HepG2 (cell line): ENCODE measurements around the gene FAM131A. TPM values are rescaled to one million over a fixed set of nuclear protein-coding genes. Genes with fewer than 3 reads are reported as not detected.

Source experiments
- ATAC-seq: fragments of 200-7000 bp; cut with Tn5 transposase; 3 replicates; pipeline ENCODE4 v1.9.1; 2020; ENCODE audit warnings: mild to moderate bottlenecking, moderate library complexity
- BruUV-seq: library from RNA; stranded (reverse); fragments of 400-500 nt; replicated peaks from 2 replicates; lab custom pipeline; 2021; lab: Mats Ljungman, UMichigan
- CTCF ChIA-PET: fragments of 300-600 bp; formaldehyde crosslinking; extraction: SDS; loops from one replicate; lab custom pipeline; 2021; ENCODE audit warnings: low total read pairs, inconsistent platforms, low intra/inter-chr PET ratio; lab: Yijun Ruan, JAX
- POLR2A ChIA-PET: fragments of 350-600 bp; sonication (Branson Sonifier 250); formaldehyde crosslinking; loops from one replicate; lab custom pipeline; 2020; ENCODE audit warnings: antibody characterized with exemption, inconsistent platforms; lab: Yijun Ruan, JAX
- DNase-seq: peaks from one replicate; pipeline ENCODE4 v3.0.0-alpha.2; 2015; ENCODE audit warnings: low spot score
- FAIRE-seq: peaks from 3 replicates; lab custom pipeline; 2011; peaks lifted over from hg19 to GRCh38; lab: Jason Lieb, UNC
- H2AFZ ChIP-seq: one replicate; pipeline ENCODE4 v1.6.1; 2011; ENCODE audit warnings: low read length, inconsistent platforms
- H3K27ac ChIP-seq: fragments of 300-600 bp; 3 replicates; pipeline ENCODE4 v1.8.0; 2011; ENCODE audit warnings: mixed run types, mild to moderate bottlenecking, mixed read lengths, low read length, inconsistent platforms; ENCODE audit not compliant: insufficient read depth; ENCODE audit errors: extremely low read length
- H3K27me3 ChIP-seq, 2 experiments: fragments of 200-600 bp in 1 of 2; 2 replicates in 1 of 2; 3 replicates in 1 of 2; pipeline versions ENCODE4 v1.6.0 to v1.8.0; 2011; ENCODE audit warnings: low read length in 2 of 2, mild to moderate bottlenecking in 2 of 2, moderate library complexity in 2 of 2, inconsistent platforms in 1 of 2; ENCODE audit not compliant: insufficient read depth in 2 of 2, control insufficient read depth in 1 of 2
- H3K36me3 ChIP-seq, 2 experiments: fragments of 200-600 bp in 1 of 2; replicated peaks in 1 of 2; 2 replicates in 1 of 2; 3 replicates in 1 of 2; pipeline versions ENCODE4 v1.5.1 to v1.8.0; 2011; ENCODE audit warnings: low read length in 2 of 2, inconsistent platforms in 1 of 2; ENCODE audit not compliant: insufficient read depth in 2 of 2, control insufficient read depth in 1 of 2
- H3K4me1 ChIP-seq: 2 replicates; pipeline ENCODE4 v1.5.1; 2012; ENCODE audit warnings: low read length, inconsistent platforms; ENCODE audit not compliant: insufficient read depth
- H3K4me2 ChIP-seq: 2 replicates; pipeline ENCODE4 v1.6.0; 2011; ENCODE audit warnings: low read depth, low read length, inconsistent platforms
- H3K4me3 ChIP-seq, 3 experiments: fragments of 200-600 bp in 1 of 3; sonication (generic), shearing (Covaris generic) in 1 of 3; replicated peaks in 1 of 3; 2 replicates each; pipeline ENCODE4 v1.5.1; 2011 to 2016; ENCODE audit warnings: low read length in 3 of 3, inconsistent platforms in 2 of 3, low read depth in 2 of 3, mild to moderate bottlenecking in 2 of 3, control low read depth in 1 of 3, mixed read lengths in 1 of 3; ENCODE audit not compliant: insufficient read depth in 1 of 3
- H3K79me2 ChIP-seq: one replicate; pipeline ENCODE4 v1.6.1; 2011; ENCODE audit warnings: low read length, inconsistent platforms; ENCODE audit not compliant: insufficient read depth
- H3K9ac ChIP-seq: 2 replicates; pipeline ENCODE4 v1.6.0; 2011; ENCODE audit warnings: mild to moderate bottlenecking, low read depth, low read length, inconsistent platforms; ENCODE audit not compliant: insufficient read depth
- H3K9me3 ChIP-seq: 2 replicates; pipeline ENCODE4 v1.5.1; 2012; ENCODE audit warnings: mild to moderate bottlenecking, low read length
- H4K20me1 ChIP-seq: 2 replicates; pipeline ENCODE4 v1.6.0; 2011; ENCODE audit warnings: inconsistent platforms, mild to moderate bottlenecking, low read length, moderate library complexity; ENCODE audit not compliant: insufficient read depth
- ARHGAP35 ChIP-seq: sonication (generic); formaldehyde crosslinking; IDR thresholded peaks from 2 replicates; pipeline ENCODE4 v1.9.0; 2022; ENCODE audit warnings: mild to moderate bottlenecking, inconsistent platforms, moderate library complexity, missing genetic modification reagents, borderline replicate concordance
- E2F2 ChIP-seq: sonication (generic); formaldehyde crosslinking; IDR thresholded peaks from 2 replicates; pipeline ENCODE4 v1.4.0; 2020; ENCODE audit warnings: missing genetic modification reagents, borderline replicate concordance
- FOSL2 ChIP-seq: sonication (generic); formaldehyde crosslinking; IDR thresholded peaks from 2 replicates; pipeline ENCODE4 v1.4.0; 2020; ENCODE audit warnings: missing genetic modification reagents
- MLLT10 ChIP-seq: sonication (generic); formaldehyde crosslinking; IDR thresholded peaks from 2 replicates; pipeline ENCODE4 v1.4.0; 2020; ENCODE audit warnings: missing genetic modification reagents
- RFX5 ChIP-seq: IDR thresholded peaks from 2 replicates; pipeline ENCODE4 v1.6.1; 2011; ENCODE audit warnings: low read depth, low read length, improper control_type of control experiment
- ZNF543 ChIP-seq: sonication (generic); formaldehyde crosslinking; IDR thresholded peaks from 2 replicates; pipeline ENCODE4 v1.4.0; 2020; ENCODE audit warnings: mild to moderate bottlenecking, missing genetic modification reagents
- ZNF670 ChIP-seq: sonication (generic); formaldehyde crosslinking; IDR thresholded peaks from 2 replicates; pipeline ENCODE4 v1.8.0; 2022; ENCODE audit warnings: mild to moderate bottlenecking, missing genetic modification reagents, borderline replicate concordance
- ZNF83 ChIP-seq: sonication (generic); formaldehyde crosslinking; IDR thresholded peaks from 2 replicates; pipeline ENCODE4 v1.4.0; 2020; ENCODE audit warnings: missing genetic modification reagents, mild to moderate bottlenecking, borderline replicate concordance
- WGBS: methylation state at CpG from one replicate; pipeline ENCODE4 v1.1.6; 2017; ENCODE audit warnings: low lambda C conversion rate; 5-methylcytosine and 5-hydroxymethylcytosine counted together
- in situ Hi-C: cut with HindIII; loops from 2 replicates; pipeline ENCODE4 v1.10.0; 2017; ENCODE audit warnings: low pct_unique_long_range_greater_than_20kb; ENCODE audit not compliant: extremely low pct_ligation_motif_present
- intact Hi-C: fragments of 100-400 bp; cut with micrococcal nuclease; formaldehyde crosslinking; loops from one replicate; pipeline ENCODE4 v1.10.0; 2022; ENCODE audit not compliant: unreplicated experiment
- polyA plus RNA-seq, 8 experiments: library from polyadenylated mRNA; depleted of rRNA in 3 of 8; stranded (reverse) in 7 of 8; unstranded in 1 of 8; fragments of >200 nt; fragmentation: Illumina TruSeq in 4 of 8; extraction: Trizol in 4 of 8; gene quantifications; 2 replicates each; pipeline versions ENCODE4 v1.2.1 to v1.2.3, GENCODE V29; 2011 to 2016; ENCODE audit warnings: low read depth in 4 of 8, missing spikeins in 1 of 8, mixed read lengths in 1 of 8; ENCODE audit not compliant: insufficient read depth in 1 of 8
- total RNA-seq, 5 experiments: library from RNA; depleted of rRNA; stranded (reverse); fragments of >200 nt; fragmentation: Illumina TruSeq; extraction: Trizol; gene quantifications; 2 replicates each; pipeline ENCODE4 v1.2.3, GENCODE V29; 2016; ENCODE audit warnings: low read depth in 1 of 5
- TF ChIP-seq, protein P1 (sequence below): fragments of 450-650 bp; IDR thresholded peaks from 2 replicates; pipeline ENCODE4 v1.6.1; 2017; ENCODE audit warnings: mild to moderate bottlenecking

Gene FAM131A
- total and polyA plus RNA-seq, 2 of the 13 experiments (the other 11 are each of a cell fraction or from before 2014, with no cell fraction given): 9.2 to 9.3 TPM

- TF ChIP-seq, protein P1, sequence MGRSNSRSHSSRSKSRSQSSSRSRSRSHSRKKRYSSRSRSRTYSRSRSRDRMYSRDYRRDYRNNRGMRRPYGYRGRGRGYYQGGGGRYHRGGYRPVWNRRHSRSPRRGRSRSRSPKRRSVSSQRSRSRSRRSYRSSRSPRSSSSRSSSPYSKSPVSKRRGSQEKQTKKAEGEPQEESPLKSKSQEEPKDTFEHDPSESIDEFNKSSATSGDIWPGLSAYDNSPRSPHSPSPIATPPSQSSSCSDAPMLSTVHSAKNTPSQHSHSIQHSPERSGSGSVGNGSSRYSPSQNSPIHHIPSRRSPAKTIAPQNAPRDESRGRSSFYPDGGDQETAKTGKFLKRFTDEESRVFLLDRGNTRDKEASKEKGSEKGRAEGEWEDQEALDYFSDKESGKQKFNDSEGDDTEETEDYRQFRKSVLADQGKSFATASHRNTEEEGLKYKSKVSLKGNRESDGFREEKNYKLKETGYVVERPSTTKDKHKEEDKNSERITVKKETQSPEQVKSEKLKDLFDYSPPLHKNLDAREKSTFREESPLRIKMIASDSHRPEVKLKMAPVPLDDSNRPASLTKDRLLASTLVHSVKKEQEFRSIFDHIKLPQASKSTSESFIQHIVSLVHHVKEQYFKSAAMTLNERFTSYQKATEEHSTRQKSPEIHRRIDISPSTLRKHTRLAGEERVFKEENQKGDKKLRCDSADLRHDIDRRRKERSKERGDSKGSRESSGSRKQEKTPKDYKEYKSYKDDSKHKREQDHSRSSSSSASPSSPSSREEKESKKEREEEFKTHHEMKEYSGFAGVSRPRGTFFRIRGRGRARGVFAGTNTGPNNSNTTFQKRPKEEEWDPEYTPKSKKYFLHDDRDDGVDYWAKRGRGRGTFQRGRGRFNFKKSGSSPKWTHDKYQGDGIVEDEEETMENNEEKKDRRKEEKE: no peak
- TF ChIP-seq ZNF83 (CRISPR knock-in tag): no peak
- no peak for TF ChIP-seq MLLT10 (CRISPR knock-in tag)
- no peak for TF ChIP-seq RFX5
- TF ChIP-seq ZNF543: no peak
- 0 out of 2 replicates have a peak, but pooled peaks have one; percentile 47 for TF ChIP-seq ZNF670
- TF ChIP-seq ARHGAP35 (CRISPR knock-in tag): 0 out of 2 replicates have a peak, but pooled peaks have one; percentile 8
These were observed 37.7 kb upstream of the FAM131A start (continued) for GRCh38 chr3:184299488-184300377.

DNA sequence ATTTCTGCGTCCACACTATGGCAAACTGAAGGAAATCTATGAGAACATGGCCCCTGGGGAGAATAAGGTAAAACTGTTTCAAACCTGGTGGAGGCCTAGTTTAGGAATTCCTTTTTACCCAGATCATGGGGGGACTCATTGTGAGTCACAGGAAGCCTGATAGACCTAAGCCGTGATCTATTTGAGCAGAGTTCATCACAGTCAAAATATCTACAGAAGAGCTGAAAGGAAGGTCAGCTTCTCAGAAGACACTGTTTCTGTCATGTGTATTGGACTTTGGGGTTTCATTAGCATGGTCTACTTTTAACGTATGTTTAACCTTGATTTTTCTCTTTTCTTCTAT is 37.1 kb upstream of the FAM131A start:
- no peaks in the 10 kb centered on the region; a peak in 1 of 5 replicates for H3K27me3 ChIP-seq
- intact Hi-C loops (no loop called here), in situ Hi-C loops (no loop called here)
- H3K4me2 ChIP-seq: peak overlapping the region; percentile 86
- no TSS peak for BruUV-seq
- no peak overlapping the region for H2AFZ ChIP-seq
- TF ChIP-seq E2F2 (CRISPR knock-in tag) (no peak), FOSL2 (CRISPR knock-in tag) (peak; percentile 45)
- peak overlapping the region; percentile 87 for H3K9ac ChIP-seq
- H3K4me1 ChIP-seq: peaks cover 38% of the 10 kb centered on the region
- H3K4me3 ChIP-seq: peak overlapping the region; percentile 96 to 99 (median 98)
- peaks cover 25% of the 10 kb centered on the region for H3K79me2 ChIP-seq
- peaks cover 19 to 48% of the 10 kb centered on the region in 2 experiments; a peak in 4 of 5 replicates for H3K36me3 ChIP-seq
- 50% methylated on average over 3 of the region's 3 CpGs for WGBS
- DNase-seq: no peak
- POLR2A ChIA-PET: no interaction called here
- H4K20me1 ChIP-seq: no peaks in the 10 kb centered on the region
- H3K9me3 ChIP-seq: no peaks in the 10 kb centered on the region
- peak overlapping the region; percentile 50 for H3K27ac ChIP-seq
- no peak for ATAC-seq
- FAIRE-seq: peak; percentile 36
- CTCF ChIA-PET: no interaction called here
